ENCODE measurements around the gene NOL3.

The NOL3 gene

DNA sequence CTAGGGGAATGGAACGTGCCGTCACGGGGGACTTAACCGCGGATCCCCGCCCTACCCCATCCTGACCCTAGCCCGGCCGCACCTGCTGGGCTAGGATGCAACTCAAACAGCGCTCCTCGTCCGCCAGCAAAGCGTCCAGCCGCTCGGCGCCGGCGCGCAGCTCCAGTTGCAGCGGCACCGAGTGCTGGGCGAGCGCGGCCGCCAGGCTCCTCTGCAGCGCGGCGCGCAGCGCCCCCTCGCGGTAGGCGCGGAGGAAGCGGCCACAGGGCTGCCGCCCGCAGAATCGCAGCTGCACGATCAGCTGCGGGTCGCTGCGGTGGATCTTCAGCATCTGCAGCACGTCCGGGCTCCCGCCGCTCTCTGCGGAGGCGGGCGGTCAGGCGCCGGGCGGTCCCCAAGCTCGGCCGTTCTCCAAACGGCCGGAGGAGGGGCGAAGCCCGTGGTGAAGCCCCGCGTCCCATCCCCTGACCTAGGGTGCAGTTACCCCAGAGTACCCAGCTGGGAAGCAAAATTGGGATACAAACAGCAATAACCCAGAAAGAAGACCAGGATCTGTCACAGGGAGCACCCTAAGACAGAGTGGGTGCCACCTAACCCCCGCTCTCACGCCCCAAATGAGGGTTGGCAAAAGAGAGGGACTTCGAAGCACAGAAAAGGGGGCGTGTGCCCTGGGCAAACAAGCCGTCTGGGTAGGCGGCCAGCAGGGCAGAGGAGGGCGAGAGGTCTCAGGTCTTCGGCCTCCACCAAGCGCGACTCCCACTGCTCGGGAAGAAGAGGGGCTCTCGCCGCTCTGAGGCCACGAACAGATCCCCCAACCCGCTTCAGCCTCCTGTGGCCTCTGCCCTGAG is 14.8 kb upstream of the NOL3 start:
- peak; percentile 83 for DNase-seq (ENCODE audit: low spot score)

DNA sequence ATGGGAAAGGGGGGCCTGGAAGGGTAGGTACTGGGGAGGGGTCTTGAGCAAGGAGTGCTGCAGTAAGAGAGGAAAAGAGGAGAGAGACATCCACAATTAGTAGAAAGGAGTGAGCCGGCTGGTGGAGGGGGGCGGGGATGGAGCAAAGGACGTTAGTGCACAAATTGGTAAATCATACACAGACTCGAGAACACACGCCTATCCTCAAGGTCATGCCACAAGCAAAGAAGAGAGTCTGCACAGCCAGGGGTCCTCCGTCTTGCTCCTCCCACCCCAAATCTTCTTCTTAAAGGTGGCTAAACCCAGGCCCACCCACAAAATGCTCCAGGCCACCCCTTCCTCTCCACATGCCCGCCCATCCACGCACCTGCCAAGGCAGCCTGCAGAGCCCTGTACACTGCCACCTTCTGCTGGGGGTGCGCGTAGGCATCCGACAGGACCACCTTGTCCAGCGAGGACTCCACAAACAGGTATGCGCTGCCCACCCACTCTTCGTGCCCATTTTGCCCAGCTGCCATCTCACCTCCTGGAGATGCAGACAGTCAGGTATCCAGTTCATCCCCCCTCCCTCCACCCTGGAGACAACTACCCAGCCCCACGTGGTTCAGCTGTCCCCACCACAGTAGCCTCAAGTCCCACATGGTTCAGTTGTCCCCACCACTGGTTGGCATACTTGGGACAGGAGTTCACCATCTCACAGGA is 14.0 kb upstream of the NOL3 start:
- no peak for DNase-seq (ENCODE audit: low spot score)

DNA sequence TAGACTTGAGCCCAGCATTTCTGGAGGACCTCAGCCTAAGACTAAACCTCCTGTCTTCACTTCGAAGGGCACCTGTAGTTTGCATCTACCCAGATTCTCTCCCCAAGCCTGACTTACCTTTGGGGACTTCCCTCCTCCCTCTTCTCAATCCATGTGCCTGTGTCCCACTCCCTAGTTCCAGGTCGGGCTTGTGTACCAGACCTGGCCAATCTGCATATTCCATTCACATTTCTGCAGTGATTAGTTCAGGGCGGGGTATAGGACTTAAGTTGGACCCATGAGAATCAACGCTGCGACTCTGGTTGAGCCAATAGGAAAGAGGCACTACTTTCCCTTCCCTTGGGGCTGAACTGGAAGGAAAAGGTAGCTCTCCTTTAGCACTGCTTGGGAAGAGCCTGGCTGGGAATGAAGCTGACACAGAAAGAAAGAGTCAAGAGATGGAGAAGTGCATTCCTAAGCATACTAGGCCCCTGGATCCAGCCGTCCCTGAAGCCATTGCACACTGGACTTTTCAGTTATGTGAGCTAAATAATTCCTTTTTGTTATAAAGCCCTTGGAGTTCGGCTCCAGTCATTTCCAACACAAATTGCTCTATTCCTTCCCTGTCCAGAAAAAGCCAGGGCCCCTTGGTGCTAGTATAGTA is 13.1 kb upstream of the NOL3 start:
- no peak for DNase-seq (ENCODE audit: low spot score)

DNA sequence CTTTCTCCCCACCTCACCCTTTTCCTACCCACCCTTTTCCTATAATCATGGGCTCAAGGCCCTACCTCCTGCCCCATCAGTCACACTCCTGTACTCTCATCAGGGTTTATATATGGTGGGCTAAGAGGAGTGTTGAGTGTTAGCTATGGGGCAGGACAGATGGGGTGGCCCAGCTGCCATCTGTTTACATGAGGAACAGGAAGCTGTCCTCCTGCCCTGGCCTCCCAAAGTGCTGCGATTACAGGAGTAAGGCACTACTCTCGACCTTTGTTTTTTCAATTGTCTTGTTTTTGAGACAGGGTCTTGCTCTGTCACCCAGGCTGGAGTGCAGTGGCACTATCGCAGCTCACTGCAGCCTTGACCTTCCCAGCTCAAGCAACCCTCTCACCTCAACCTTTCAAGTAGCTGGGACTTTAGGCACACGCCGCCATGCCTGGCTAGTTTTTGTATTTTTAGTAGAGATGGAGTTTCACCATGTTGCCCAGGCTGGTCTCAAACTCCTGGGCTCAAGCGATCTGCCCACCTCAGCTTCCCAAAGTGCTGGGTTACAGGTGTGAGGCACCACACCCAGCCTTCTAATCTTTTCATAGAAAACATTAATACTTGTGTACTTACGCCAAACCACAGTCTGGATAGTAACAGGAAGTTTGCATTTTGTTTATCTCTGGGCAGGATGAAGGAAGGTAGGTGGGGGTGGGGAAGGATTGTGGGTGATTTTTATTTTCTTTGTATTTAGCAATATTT is 12.3 kb upstream of the NOL3 start:
- peak; percentile 77 for DNase-seq (ENCODE audit: low spot score)

DNA sequence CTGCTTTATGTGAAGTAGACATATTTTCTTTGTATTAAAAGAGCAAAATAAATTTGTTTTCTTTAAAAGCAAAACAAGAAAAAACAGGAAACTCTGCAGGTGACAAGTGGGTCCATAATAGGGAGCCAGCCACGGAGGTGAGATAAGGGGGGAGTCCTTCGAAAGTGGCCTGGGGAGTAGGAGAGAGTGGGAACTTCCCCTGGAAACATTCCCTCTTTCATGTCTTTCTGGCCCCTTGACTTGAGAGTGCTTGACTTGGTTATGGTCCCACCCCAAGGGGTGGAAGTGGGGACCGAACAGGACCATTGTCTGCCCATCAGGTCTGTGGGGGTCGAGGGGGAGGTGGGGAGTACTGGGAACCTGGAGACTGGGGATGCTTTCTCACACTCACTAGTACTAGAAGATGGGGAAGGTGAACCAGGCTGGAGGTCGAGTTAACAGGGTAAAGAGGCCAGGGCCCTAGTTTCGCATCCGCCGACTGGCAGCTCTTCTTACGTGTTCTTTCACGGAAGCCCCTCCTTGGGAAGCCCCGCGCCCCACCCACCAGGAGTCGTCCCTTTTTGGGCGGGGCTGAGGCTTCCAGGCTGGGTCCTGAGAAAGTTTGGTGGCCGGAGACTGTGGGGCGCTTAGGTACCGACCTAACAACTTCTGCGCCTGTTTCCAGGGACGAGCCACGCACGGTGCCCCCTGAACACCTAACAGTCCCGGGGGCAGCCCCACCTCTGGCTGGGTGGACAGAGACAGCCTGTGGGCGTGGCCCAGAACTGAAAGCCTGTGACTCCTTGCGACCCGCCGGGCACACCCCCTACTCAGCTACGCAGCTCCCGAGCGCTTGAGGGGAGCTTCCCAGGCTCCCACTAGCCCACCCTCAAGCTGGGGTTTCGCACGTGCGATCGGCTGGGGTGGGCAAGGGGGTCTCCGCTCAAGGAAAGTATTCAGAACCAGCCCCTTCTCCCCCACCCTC is 11.4 kb upstream of the NOL3 start:
- peak; percentile 91 for DNase-seq (ENCODE audit: low spot score)

DNA sequence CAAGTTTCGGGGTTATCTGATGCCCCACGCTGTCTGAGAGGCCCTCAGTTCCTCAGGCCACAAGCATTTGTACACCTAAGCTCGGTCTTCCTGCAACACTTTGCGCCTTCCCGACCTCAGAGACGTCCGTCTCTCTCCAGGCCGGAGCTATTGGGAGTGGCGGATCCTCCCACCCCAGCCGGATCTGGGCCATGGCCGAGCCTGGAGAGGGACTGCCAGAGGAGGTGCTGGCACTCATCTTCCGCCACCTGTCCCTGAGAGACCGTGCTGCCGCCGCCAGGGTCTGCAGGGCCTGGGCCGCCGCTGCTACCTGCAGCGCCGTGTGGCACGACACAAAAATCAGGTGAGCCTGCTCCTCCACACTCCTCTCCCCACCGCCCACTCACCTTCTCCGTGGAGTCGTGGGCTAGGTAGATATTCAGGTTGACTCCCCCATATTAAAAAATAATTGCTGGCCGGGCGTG is 8.7 kb upstream of the NOL3 start:
- no peak for DNase-seq (ENCODE audit: low spot score)

DNA sequence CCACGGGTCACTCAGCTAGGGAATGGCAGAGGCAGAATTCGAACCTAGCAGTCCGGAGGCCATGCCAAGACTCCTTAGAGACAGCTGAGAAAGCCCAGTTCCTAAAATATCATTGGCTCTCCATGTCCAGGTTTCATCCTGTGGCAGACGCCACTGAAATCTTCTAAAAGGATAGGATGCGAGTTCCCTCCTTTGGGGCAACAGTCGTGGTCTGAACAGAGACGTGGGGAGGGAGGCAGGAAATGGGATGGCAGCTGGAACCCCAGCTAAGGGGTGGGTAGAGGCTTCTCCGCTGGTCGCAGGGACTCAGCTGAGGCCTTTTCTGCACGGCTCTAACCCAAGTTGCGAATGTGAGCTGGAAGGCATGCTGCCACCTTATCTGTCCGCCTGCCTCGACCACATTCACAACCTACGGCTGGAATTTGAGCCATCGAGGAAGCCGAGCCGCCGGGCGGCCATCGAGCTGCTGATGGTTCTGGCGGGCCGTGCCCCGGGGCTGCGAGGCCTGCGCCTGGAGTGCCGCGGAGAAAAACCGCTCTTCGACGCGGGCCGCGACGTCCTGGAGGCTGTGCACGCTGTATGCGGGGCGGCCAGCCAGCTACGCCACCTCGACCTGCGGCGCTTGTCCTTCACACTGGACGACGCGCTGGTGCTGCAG is 7.7 kb upstream of the NOL3 start:
- DNase-seq (ENCODE audit: low spot score), result no peak

DNA sequence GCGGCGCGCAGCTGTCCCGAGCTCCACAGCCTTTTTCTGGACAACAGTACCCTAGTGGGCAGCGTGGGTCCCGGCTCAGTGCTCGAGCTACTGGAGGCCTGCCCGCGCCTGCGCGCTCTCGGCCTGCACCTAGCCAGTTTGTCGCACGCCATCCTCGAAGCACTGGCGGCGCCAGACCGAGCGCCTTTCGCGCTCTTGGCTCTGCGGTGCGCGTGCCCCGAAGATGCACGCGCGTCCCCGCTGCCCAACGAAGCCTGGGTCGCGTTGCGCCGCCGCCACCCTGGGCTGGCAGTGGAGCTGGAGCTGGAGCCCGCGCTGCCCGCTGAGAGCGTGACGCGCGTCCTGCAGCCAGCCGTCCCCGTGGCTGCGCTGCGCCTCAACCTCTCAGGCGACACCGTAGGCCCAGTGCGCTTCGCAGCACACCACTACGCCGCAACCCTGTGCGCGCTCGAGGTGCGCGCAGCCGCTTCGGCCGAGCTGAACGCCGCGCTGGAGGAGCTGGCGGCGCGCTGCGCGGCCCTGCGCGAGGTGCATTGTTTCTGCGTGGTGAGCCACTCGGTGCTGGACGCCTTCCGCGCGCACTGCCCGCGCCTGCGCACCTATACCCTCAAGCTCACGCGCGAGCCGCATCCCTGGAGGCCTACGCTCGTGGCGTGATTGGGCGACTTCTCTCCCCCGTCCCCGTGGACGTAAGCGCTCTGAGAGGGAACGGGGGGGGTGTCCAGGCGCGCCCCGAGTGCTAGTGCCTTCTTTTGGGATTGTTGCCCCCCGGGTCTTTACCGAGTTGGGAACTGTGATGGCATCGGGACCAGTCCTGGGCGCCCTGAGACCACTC is 7.0 kb upstream of the NOL3 start:
- peak; percentile 43 for DNase-seq (ENCODE audit: low spot score)

DNA sequence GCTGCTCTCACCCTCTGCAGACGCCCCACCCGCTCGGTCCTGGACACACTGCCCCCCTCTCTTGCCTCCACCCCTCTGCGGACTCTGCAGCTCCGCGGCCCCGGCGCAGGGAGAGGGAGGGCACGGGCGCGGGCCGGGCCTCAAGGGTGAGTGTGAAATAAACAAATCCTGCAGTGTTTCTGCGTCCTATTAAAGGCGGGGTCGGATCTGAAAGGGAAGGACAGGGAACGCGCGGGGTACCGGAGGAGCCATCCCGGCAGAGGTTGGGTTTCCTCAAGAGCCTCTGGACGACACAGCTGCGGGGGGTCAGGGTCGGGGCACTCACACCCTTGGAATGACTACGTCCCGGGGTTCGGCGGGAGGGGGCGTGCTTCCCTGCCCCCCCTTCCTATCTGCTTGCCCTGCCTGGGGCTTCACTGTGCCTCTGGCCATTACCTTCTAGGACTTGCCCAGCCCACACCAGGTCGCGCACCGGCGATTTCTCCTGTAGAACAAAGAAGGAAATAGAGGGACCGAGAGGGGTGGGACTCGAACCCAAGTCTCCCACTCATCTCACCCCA is 6.3 kb upstream of the NOL3 start:
- DNase-seq (ENCODE audit: low spot score), result no peak

DNA sequence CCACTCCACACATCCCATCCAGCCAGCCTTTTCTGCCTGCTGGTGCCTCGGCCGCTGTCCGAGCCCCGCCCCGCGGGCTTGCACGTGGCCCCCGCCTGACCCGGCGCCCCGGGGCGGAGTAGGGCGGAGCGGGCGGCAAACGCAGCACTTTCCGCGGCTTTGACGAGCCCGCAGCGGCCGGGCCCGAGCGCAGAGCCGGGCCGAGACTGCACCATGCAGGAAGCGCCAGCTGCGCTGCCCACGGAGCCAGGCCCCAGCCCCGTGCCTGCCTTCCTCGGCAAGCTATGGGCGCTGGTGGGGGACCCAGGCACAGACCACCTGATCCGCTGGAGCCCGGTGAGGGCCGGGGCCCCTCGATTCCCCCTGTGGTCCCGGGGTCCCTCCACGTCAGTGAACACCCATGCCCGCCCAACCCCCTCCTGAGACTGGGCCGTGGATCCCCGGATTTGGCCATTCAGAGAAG is 5.7 kb upstream of the NOL3 start, which contains the start of gene HSF4:
Gene HSF4 (plus strand): TSS at position 147 of the 463 bp plus-strand sequence. CDS start 67 bp downstream, at position 214.
- no peak for DNase-seq (ENCODE audit: low spot score)

DNA sequence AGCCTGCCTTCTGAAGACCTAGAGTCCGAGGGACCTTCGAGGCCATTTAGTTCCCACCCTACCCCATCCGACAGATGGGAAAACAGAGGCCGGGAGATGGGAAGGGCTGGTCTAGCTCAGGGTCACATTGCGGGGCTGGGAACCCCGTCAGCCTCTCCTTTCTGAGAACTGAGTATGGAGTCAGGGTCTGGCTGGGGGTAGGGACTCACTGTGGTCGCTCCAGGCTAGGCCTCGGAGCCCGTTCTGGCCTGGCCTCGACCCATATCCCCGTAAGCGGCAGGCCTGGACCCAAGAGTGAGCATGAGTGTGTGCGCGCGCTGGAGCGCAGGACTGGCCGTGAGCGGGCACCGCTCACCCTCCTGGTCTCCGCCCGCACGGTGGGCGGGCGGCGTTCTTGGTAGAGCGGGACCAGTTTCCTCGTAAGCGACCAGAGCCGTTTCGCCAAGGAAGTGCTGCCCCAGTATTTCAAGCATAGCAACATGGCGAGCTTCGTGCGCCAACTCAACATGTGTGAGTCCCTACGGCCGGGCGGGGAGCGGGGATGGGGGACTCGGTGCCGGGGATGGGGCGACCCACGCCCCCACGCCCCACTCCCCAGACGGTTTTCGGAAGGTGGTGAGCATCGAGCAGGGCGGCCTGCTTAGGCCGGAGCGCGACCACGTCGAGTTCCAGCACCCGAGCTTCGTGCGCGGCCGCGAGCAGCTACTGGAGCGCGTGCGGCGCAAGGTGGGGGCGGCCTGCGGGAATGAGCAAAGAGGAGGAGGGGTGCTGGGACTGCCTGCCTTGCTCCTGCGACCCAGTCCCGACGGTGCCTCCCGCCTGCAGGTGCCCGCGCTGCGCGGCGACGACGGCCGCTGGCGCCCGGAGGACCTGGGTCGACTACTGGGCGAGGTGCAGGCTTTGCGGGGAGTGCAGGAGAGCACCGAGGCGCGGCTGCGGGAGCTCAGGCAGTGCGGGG is 4.9 kb upstream of the NOL3 start:
- DNase-seq (ENCODE audit: low spot score), result no peak

DNA sequence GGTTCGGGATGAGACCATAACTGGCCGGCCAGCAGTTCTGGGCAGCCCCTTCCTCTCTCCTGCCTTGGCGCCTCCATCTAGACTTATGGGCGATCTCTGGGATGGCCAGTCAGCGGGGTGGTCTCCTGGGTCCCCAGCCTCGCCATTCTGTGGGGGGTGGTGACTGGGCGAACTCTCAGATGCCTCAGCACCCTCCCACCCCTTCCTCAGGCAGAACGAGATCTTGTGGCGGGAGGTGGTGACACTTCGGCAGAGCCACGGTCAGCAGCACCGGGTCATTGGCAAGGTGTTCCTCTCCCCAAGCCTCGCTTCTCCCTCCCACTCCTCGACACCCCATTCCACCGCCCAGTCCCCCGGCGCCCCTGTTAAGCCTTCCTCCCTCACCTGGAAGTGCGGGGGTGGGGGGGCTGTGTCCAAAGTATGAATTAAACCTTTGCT is 4.2 kb upstream of the NOL3 start:
- no peak for DNase-seq (ENCODE audit: low spot score)

DNA sequence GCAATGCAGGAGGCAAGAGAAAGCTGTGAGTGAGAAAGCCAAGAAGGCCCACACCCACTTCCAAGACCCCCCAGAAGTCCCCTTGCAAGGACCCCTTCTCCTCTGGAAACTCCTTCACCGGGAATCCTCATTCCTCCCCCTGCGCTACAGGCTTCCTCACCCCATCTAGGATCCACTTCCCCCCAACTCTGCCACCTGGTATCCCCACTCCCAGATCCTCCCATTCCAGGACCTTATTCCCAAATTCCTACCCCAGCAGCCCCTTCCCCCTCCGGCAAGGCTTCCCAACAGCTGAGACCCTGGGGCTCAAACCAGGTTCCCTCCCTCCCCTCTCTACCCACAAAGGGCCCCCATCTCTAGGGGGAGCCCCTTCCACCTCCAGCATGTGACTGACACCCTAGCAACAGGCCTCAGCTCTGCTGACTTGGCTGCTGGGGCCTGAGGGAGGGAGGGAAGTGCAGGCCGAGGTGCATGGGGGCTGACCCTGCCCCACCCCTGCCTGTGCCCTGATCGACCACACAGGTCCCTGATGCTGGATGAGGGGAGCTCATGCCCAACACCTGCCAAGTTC is 3.7 kb upstream of the NOL3 start:
- no peak for DNase-seq (ENCODE audit: low spot score)

DNA sequence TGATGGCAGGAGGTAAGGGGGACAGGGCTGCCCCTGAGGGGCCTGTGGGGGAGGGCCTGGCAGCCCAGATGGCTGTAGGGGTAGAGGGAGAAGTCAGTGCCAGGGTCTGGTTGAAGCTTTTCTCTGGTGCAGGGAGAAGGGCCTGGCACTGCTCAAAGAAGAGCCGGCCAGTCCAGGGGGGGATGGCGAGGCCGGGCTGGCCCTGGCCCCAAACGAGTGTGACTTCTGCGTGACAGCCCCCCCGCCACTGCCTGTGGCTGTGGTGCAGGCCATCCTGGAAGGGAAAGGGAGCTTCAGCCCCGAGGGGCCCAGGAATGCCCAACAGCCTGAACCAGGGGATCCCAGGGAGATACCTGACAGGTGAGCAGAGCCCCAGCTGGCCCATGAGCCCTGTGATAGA is 2.8 kb upstream of the NOL3 start:
- no peak for DNase-seq (ENCODE audit: low spot score)

DNA sequence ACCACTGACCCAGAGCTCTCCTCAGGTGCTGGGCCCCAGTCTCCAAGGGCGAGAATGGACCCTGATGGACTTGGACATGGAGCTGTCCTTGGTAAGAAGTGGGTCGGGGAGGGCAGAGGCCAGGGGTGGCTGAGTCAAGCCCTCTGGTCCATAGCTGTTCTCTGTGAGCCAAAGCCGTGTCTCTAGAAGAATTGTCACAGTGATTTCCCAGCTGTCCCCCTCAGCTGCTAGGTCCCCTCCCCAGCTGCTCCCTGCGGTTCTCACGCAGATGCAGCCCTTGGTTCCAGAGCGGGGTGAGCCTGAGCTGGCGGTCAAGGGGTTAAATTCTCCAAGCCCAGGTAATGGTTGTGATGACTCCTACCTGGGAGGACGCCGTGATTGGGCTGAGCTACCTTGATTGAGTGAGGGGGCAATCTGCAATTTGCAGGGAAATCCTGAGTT is 1.3 kb upstream of the NOL3 start:
- no peak for DNase-seq (ENCODE audit: low spot score)

DNA sequence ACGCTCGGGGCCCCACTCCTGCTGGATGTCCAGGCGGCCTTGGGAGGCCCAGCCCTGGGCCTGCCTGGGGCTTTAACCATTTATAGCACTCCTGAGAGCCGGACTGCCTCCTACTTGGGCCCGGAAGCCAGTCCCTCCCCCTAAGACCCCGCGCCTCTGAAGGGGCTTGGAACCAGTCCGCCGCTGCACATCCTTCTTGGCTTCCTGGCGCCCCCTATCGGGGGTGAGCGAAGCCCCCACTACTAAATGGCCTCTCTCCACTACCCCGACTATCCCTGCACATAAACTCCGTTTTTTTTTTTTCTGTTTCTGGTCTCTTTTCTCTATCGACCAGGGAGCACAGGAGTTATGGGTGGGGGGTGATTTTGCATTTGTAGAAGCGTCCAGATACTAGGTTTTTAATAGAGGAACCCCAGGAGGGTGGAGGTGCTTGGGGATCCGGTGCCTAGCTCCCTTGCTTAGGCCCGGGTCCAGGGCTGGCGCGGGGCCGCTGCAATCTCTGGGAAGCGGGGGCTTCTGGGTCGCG is 633 bp upstream of the NOL3 start:
- DNase-seq (ENCODE audit: low spot score), result peak; percentile 35

Data from CD4-positive, alpha-beta T cell treated with Interleukin-15 for 4 hours (primary cell).